Astrocyte of the hippocampus (primary cell): ENCODE data around the gene ICAM4.
"Not testable (repeated sequence)": the region's sequence is repeated elsewhere in the genome, so short reads cannot be mapped to it uniquely, and the experiment has no call there.

ENCODE experiments used
- DNase-seq: peaks from one replicate; pipeline ENCODE4 v3.0.0; 2011; ENCODE audit warnings: low read depth, low spot score

Gene ICAM4

GRCh38 chr19:10286803-10287737 lies at the start of gene ICAM4:
Gene ICAM4 (plus strand): TSS chr19:10286955. CDS start chr19:10287013, 58 bp downstream.
- peak; percentile 69 for DNase-seq

DNA sequence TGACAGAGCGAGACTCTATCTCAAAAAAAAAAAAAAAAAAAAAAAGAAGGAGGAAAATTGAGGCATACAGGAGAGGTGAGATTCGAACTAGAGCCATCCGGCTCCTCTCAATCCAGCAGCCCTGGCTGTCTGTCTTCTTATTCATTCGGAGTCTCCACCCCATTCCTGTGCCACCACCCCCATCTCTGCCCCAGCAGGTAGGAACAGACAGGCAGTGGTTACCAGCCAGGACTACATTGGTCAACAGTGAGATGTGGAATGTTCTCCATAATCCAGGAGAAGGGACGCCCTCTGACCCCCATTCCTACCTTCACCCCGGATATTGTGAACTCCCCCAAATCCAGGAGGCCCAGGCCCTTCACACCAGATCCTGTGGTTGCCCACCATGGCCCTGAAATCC lies 49.1 kb upstream of the ICAM4 start:
- no peak for DNase-seq

- DNase-seq, result no peak
Measured at GRCh38 chr19:10238172-10238783, 48.5 kb upstream of the ICAM4 start.

GRCh38 chr19:10241826-10242449 lies 44.8 kb upstream of the ICAM4 start:
- not testable (repeated sequence) for DNase-seq

DNA sequence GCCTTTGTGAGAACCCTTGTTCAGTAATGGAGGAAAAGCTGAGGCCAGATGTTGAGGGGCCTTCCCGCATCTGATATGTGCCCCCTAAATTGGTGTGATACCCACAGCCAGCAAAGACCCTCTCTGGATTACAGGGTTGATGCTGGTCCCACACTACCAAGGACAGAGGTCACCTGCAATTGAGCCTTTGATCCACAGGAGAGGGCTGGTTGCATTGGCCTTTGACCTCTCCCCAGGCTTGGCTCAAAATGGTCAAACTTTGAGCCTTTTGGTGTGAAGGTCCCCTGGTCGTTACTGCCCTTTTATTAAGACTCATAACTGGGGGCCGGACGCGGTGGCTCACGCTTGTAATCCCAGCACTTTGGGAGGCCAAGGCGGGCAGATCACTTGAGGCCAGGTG lies 43.1 kb upstream of the ICAM4 start:
- no peak for DNase-seq

- DNase-seq, result no peak
Measured at GRCh38 chr19:10245189-10245939, 41.4 kb upstream of the ICAM4 start.

- no peak for DNase-seq
Measured at GRCh38 chr19:10246511-10246910, 40.2 kb upstream of the ICAM4 start.

GRCh38 chr19:10251792-10252694 lies 34.7 kb upstream of the ICAM4 start, which contains the start of gene MRPL4:
Gene MRPL4 (plus strand): TSS chr19:10252214. CDS start chr19:10252254, 40 bp downstream.
- peak; percentile 99 for DNase-seq

DNA sequence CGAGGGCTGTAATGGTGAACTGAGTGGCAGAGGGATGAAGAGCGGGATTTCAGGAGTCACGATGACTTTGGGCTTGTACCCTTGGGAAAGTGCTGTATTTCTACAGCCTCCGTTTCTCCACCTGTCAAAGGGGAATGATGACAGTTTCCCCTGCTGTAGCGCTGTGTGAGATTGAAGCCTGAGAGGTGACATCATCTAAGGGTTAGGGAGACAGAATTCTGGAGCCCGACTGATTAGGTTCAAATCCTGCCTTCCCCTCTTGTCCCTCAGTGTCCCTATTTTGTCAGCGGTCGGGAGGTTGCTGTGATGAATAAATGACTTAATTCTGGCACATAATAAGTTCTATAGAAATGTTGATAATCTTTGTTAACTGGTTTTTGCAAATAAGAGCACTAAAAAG lies 34.0 kb upstream of the ICAM4 start:
- no peak for DNase-seq

- no peak for DNase-seq
Measured at GRCh38 chr19:10254244-10254643, 32.5 kb upstream of the ICAM4 start.

DNA sequence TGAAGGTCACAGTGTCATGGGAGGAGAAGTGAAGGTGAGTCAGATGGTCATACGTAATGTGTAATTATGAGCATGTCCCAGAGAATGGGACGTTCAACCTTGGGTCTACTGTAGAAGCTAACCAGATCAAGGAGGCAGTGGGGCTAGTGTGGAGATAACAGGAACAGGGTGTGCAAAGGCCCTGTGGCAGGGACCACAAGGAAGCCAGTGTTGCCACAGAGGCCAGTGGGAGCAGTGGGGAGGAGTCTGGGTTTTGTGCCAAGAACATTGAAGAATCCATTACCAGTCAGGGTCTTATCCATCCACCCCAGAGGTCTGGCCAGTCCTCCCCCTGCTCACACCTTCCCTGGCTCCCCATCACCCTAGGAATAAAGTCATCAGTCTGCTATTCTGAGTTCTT lies 31.4 kb upstream of the ICAM4 start:
- no peak for DNase-seq

GRCh38 chr19:10256551-10256950 lies 30.2 kb upstream of the ICAM4 start:
- no peak for DNase-seq

- no peak for DNase-seq
Measured at GRCh38 chr19:10256970-10257615, 29.7 kb upstream of the ICAM4 start.

DNA sequence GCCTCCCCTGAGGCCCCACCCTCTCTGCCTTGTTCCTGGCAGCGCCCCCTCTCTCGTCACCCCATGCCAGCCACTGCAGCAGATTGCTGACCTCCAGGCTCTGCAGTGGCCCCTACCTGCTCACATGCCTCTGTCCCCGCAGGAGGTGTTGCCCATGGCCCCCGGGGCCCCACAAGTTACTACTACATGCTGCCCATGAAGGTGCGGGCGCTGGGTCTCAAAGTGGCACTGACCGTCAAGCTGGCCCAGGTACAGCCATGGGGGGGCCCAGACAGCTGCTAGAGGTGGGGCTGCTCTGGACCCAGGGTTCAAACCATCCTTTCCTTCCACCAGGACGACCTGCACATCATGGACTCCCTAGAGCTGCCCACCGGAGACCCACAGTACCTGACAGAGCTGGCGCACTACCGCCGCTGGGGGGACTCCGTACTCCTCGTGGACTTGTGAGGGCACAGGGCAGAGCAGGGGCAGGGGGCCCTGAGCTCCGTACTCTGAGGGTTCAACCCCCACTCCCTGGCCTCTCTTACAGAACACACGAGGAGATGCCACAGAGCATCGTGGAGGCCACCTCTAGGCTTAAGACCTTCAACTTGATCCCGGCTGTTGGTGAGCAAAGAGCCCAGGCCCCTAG lies 28.6 kb upstream of the ICAM4 start:
- no peak for DNase-seq

DNA sequence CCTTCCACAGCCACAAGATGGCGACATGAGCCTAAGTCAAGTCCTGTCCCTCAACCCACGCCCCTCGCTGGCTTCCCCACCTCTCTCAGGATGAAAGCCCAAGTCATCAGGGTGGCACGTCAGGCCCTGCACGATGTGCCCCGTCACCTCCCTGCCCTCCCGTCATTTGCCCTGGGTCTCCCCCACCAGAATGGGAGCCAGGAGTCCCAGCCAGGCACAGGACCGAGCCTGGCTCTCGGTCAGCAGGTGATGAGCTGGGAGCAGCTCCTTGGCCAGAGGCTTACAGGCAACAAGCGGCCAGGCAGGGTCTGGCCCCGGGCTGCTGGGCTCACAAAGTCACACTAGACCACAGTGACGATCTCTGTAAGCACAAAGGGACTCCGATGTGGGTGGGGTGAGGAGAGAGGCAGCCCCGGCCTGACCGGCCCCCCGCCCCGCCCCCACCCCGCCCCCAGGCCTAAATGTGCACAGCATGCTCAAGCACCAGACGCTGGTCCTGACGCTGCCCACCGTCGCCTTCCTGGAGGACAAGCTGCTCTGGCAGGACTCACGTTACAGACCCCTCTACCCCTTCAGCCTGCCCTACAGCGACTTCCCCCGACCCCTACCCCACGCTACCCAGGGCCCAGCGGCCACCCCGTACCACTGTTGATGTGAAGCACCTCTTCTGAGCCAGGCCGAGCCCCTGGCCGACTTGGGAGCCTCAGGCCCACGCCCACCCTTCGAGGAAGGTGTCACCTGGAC lies 27.4 kb upstream of the ICAM4 start:
- DNase-seq, result peak; percentile 91

- no peak for DNase-seq
Measured at GRCh38 chr19:10260141-10260584, 26.6 kb upstream of the ICAM4 start.

GRCh38 chr19:10262771-10263170 lies 24.0 kb upstream of the ICAM4 start:
- peak; percentile 40 for DNase-seq

- no peak for DNase-seq
Measured at GRCh38 chr19:10266706-10267105, 20.0 kb upstream of the ICAM4 start.

DNA sequence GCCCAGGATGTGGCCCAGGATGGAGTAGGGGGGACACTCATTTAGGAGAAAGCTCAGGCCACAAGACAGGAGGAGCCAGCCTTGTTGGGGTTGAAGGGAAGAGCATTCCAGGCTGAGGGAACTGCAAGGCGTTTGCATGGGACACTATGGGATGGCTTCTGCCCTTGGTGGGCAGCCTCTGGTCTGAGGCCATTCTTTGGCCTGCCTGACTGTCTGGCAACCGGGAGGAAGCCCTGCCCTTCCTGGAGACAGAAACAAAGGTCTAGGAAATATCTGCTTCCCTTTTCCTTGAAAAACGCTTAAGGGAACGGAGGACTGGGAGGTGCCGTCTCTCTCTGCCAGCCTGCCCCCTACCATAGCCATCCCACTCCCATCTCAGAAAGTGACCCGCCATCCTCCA lies 18.7 kb upstream of the ICAM4 start:
- no peak for DNase-seq
